PFSK-1 (cell line): ENCODE results near the gene GMPR2.

ENCODE experiments used
- FOXP2 ChIP-seq: optimal IDR thresholded peaks from 2 replicates; pipeline ENCODE3; 2011; ENCODE audit warnings: borderline replicate concordance, control low read depth, inconsistent platforms; ENCODE audit not compliant: insufficient read depth; ENCODE audit errors: extremely low read length, extremely low read depth
- POLR2AphosphoS5 ChIP-seq: IDR thresholded peaks from 2 replicates; pipeline ENCODE4 v1.6.1; 2012; ENCODE audit warnings: low read depth, mild to moderate bottlenecking, control low read depth, low read length, moderate library complexity
- REST ChIP-seq, 2 experiments: IDR thresholded peaks; 2 replicates each; pipeline versions ENCODE4 v1.6.1 to v1.8.0; 2011 to 2012; ENCODE audit warnings: low read depth in 2 of 2, low read length in 2 of 2, control low read depth in 1 of 2, inconsistent platforms in 1 of 2, mild to moderate bottlenecking in 1 of 2, moderate library complexity in 1 of 2; ENCODE audit not compliant: insufficient read depth in 1 of 2
- SIN3A ChIP-seq: IDR thresholded peaks from 2 replicates; pipeline ENCODE4 v1.6.1; 2012; ENCODE audit warnings: mild to moderate bottlenecking, low read length, moderate library complexity, borderline replicate concordance; ENCODE audit not compliant: insufficient read depth
- TAF1 ChIP-seq: IDR thresholded peaks from 2 replicates; pipeline ENCODE4 v1.6.1; 2012; ENCODE audit warnings: low read length, control low read depth, borderline replicate concordance; ENCODE audit not compliant: insufficient read depth

The GMPR2 gene

GRCh38 chr14:24219521-24219920 is 13.2 kb upstream of the GMPR2 start:
- TF ChIP-seq TAF1: no peak
- TF ChIP-seq SIN3A: no peak
- TF ChIP-seq FOXP2: no peak

- TF ChIP-seq FOXP2: no peak
- TF ChIP-seq POLR2AphosphoS5: no peak
- TF ChIP-seq TAF1: no peak
- TF ChIP-seq REST (IDR thresholded peaks at IDR 0.05; ENCODE audit: insufficient read depth in 1 of 2, low read depth in 2 of 2, low read length in 2 of 2): no peak
- TF ChIP-seq SIN3A: no peak
Observed at GRCh38 chr14:24224618-24225071, 8.1 kb upstream of the GMPR2 start.

- no peak for TF ChIP-seq REST (IDR thresholded peaks at IDR 0.05; ENCODE audit: insufficient read depth in 1 of 2, low read depth in 2 of 2, low read length in 2 of 2)
- no peak for TF ChIP-seq SIN3A
- TF ChIP-seq POLR2AphosphoS5: no peak
- TF ChIP-seq TAF1: no peak
- TF ChIP-seq FOXP2: no peak
Observed at GRCh38 chr14:24226473-24226872, 6.3 kb upstream of the GMPR2 start.

GRCh38 chr14:24228902-24229301 is 3.8 kb upstream of the GMPR2 start:
- TF ChIP-seq REST (IDR thresholded peaks at IDR 0.05; ENCODE audit: insufficient read depth in 1 of 2, low read depth in 2 of 2, low read length in 2 of 2) (no peak), FOXP2 (no peak)

- TF ChIP-seq POLR2AphosphoS5 (no peak), TAF1 (no peak), REST (IDR thresholded peaks at IDR 0.05; ENCODE audit: insufficient read depth in 1 of 2, low read depth in 2 of 2, low read length in 2 of 2) (no peak), SIN3A (no peak), FOXP2 (no peak)
Observed at GRCh38 chr14:24231263-24232120, 1.2 kb upstream of the GMPR2 start.
